Lower lobe of right lung (tissue), 2 donors: ENCODE data around the gene ADD2. TPM values are rescaled to one million over a fixed set of nuclear protein-coding genes. Genes with fewer than 3 reads are reported as not detected.

Experiments used
- ATAC-seq, 2 donors: fragments of 200-7000 bp; cut with Tn5 transposase; one replicate each; pipeline ENCODE4 v1.9.1; 2020 to 2022; ENCODE audit warnings: mild to moderate bottlenecking in 2 of 2, moderate library complexity in 2 of 2
- DNase-seq: peaks from one replicate; pipeline ENCODE4 v3.0.0-alpha.2; 2020
- H3K27ac ChIP-seq: fragments of 200-600 bp; one replicate; pipeline ENCODE4 v1.8.0; 2022
- H3K27me3 ChIP-seq: fragments of 200-600 bp; one replicate; pipeline ENCODE4 v1.8.0; 2022; ENCODE audit warnings: low read depth
- H3K36me3 ChIP-seq: fragments of 200-600 bp; one replicate; pipeline ENCODE4 v1.8.0; 2022; ENCODE audit warnings: mild to moderate bottlenecking
- H3K4me1 ChIP-seq: fragments of 200-600 bp; one replicate; pipeline ENCODE4 v1.8.0; 2022
- H3K4me3 ChIP-seq: fragments of 200-600 bp; one replicate; pipeline ENCODE4 v1.8.0; 2022; ENCODE audit warnings: mild to moderate bottlenecking
- H3K9me3 ChIP-seq: fragments of 200-600 bp; one replicate; pipeline ENCODE4 v1.8.0; 2022
- intact Hi-C: fragments of 100-400 bp; cut with DNase I; formaldehyde crosslinking; loops from one replicate; pipeline ENCODE4 v1.11.0; 2022
- total RNA-seq: library from RNA; stranded (reverse); fragmentation: NEBNext Ultra II Directional; extraction: Animal tissue kit (Norgen Biotek cat#: 25700); gene quantifications from one replicate; pipeline ENCODE4 v1.2.1, GENCODE V29; 2021
- TF ChIP-seq, protein P1 (sequence below): fragments of 200-600 bp; IDR thresholded peaks from one replicate; pipeline ENCODE4 v1.8.0; 2022; ENCODE audit warnings: antibody characterized with exemption, mild to moderate bottlenecking
- donor health status: DM: no; HTN: yes; CAD: no; lungs with severe emphysema.

Gene ADD2
- total RNA-seq, 1 donor from 2014 or later: 2.1 TPM

DNA sequence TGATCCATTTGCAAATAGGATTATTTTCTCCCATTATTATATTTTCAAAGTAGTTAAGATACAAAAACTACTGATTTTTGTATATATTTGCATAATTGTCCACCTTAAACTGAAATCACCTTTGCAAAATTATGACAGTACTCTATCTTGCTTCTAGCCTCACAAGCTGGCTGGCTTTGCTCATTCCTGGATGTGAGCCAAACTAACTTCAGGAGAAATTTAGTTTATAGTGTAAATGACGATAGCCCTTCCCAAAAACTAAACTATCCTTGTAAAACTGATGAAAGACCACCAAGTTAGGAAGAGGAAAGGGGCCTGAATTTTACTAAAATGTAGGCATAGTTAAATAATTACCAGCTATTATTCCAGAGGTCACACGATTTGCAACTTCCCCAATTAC, 87.3 kb downstream of the ADD2 start:
- DNase-seq: no peak

GRCh38 chr2:70679259-70679658, 88.7 kb downstream of the ADD2 start:
- Histone ChIP-seq H3K27me3 (no peaks in the 10 kb centered on the region), H3K4me3 (no peak overlapping the region), H3K27ac (no peak overlapping the region), H3K36me3 (no peaks in the 10 kb centered on the region), H3K9me3 (no peaks in the 10 kb centered on the region), H3K4me1 (peaks cover 8% of the 10 kb centered on the region)
- ATAC-seq (peak; percentile 22 to 62), DNase-seq (no peak)
- TF ChIP-seq, protein P1, sequence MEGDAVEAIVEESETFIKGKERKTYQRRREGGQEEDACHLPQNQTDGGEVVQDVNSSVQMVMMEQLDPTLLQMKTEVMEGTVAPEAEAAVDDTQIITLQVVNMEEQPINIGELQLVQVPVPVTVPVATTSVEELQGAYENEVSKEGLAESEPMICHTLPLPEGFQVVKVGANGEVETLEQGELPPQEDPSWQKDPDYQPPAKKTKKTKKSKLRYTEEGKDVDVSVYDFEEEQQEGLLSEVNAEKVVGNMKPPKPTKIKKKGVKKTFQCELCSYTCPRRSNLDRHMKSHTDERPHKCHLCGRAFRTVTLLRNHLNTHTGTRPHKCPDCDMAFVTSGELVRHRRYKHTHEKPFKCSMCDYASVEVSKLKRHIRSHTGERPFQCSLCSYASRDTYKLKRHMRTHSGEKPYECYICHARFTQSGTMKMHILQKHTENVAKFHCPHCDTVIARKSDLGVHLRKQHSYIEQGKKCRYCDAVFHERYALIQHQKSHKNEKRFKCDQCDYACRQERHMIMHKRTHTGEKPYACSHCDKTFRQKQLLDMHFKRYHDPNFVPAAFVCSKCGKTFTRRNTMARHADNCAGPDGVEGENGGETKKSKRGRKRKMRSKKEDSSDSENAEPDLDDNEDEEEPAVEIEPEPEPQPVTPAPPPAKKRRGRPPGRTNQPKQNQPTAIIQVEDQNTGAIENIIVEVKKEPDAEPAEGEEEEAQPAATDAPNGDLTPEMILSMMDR: no peak
- intact Hi-C loops: no loop called here

More for the DNA sequence above, 87.3 kb downstream of the ADD2 start:
- ATAC-seq: no peak
- Histone ChIP-seq H3K27ac (no peak overlapping the region), H3K4me1 (peaks cover 8% of the 10 kb centered on the region), H3K9me3 (no peaks in the 10 kb centered on the region), H3K27me3 (no peaks in the 10 kb centered on the region), H3K36me3 (no peaks in the 10 kb centered on the region), H3K4me3 (no peak overlapping the region)
- intact Hi-C loops: no loop called here
- TF ChIP-seq, protein P1: no peak

DNA sequence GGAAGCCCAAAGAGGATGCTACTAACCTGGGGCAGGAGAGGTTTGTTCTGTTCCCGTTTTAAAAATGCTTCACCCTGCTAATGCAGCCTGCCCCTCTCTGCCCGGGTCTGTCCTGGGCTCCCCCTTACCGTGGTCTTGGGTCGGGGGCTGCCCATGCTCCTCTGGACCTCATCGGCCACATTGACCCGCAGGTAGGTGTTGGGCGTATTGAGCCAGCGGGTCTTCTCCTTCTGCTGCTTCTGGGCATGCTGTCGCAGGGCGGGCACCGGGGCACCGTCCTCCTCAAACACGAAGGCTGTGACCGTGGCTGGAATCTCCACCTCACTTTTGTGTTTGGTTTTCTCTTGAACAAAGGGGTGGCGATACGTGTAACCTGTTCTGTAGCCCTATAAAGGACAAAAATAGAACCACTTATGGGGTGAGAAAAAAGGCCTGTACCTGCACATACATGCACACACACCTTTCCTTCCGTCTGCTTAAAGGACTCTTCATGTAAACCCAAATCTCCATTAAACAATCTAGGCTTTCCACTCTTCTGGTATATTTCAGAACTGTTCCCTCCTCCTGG, 89.3 kb downstream of the ADD2 start:
- intact Hi-C loops: no loop called here
- ATAC-seq (peak; percentile 77 to 86), DNase-seq (peak; percentile 50)
- Histone ChIP-seq H3K36me3 (no peaks in the 10 kb centered on the region), H3K4me3 (no peak overlapping the region), H3K27me3 (no peaks in the 10 kb centered on the region), H3K4me1 (peaks cover 8% of the 10 kb centered on the region), H3K9me3 (no peaks in the 10 kb centered on the region), H3K27ac (no peak overlapping the region)
- TF ChIP-seq, protein P1: no peak

DNA sequence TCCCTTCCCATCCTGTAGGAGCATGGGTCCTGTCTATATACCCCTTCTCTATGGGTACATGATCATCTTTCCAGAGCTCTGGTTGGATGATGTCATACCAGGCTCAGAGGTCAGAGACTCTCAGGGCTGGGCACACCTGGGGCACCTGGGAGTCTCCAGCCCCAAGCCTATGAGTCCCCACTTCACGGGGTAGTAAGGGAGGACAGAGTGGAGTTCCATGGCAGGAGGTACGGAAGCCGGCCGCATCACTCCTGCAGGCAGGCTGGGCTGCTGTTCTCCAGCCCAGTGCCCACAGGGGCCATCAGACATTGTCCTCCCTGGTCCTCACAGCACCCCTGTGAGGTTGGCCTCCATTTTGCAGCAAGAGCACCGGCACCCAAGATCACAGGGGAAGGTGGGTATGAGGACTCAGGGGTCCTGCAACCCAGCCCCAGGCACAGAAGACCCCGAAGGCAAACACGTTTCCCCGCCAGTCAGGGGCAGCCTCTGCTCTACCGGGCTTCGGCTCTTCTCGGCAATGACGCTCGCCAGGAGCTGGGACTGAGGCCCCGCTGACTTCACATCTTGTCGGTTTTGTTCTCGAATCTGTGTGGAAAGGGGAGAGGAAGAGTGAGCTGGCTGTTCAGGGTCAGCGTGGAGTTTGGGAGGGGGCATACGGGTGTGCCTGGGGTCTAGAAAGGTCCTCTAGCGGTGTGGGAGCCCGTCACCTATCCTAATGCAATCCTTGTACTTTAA, 91.5 kb downstream of the ADD2 start:
- Histone ChIP-seq H3K27ac (no peak overlapping the region), H3K27me3 (no peaks in the 10 kb centered on the region), H3K9me3 (no peaks in the 10 kb centered on the region), H3K4me3 (no peak overlapping the region), H3K4me1 (peaks cover 8% of the 10 kb centered on the region), H3K36me3 (no peaks in the 10 kb centered on the region)
- TF ChIP-seq, protein P1: no peak
- intact Hi-C loops: no loop called here
- DNase-seq (no peak), ATAC-seq (no peak)

DNA sequence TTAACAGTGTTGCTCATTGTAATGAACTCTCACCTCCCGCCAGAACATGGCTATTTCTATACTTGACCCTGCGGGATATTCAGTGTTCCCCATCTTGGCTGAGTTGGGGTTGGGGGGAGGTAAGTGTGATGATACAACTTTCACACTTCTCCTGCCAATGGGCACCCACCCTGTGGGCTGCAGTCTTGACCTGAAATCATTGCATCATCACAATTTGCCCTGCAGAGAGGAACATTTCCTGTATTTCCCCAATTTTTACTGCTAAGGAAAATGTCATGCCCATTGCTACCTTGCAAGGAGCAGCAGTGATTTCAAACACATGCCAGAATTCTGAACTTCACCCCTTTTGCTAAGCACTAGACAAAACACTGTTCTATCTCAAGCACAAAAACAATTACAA, 92.1 kb downstream of the ADD2 start:
- TF ChIP-seq, protein P1: no peak
- no peaks in the 10 kb centered on the region for H3K27me3 ChIP-seq
- DNase-seq (no peak), ATAC-seq (no peak)
- no peak overlapping the region for H3K4me3 ChIP-seq
- H3K9me3 ChIP-seq: no peaks in the 10 kb centered on the region
- H3K4me1 ChIP-seq: peaks cover 8% of the 10 kb centered on the region
- no peak overlapping the region for H3K27ac ChIP-seq
- no peaks in the 10 kb centered on the region for H3K36me3 ChIP-seq
- intact Hi-C loops: no loop called here
